ENCODE data around the gene PMP22.
"Not testable (repeated sequence)": the region's sequence is repeated elsewhere in the genome, so short reads cannot be mapped to it uniquely, and the experiment has no call there.

PMP22 gene

GRCh38 chr17:15237106-15237425 is 28.1 kb downstream of the PMP22 start:
- no peaks in the 10 kb centered on the region for H3K9me3 ChIP-seq (ENCODE audit: control insufficient read depth, insufficient read depth, low read length)
- H3K36me3 ChIP-seq (ENCODE audit: control insufficient read depth, insufficient read depth, low read length), result no peaks in the 10 kb centered on the region
- DNase-seq (ENCODE audit: low read depth, low spot score), result no peak
- WGBS (ENCODE audit: insufficient coverage, insufficient read length), result no CpG with 5 or more reads among the region's 2 CpGs
- H3K27ac ChIP-seq (ENCODE audit: low read length), result no peak overlapping the region
- no peak overlapping the region for H3K4me3 ChIP-seq (ENCODE audit: low read length)
- no peaks in the 10 kb centered on the region for H3K27me3 ChIP-seq (ENCODE audit: control insufficient read depth, insufficient read depth, low read length)
- no peaks in the 10 kb centered on the region for H3K4me1 ChIP-seq (ENCODE audit: control insufficient read depth, insufficient read depth, low read length)

- Histone ChIP-seq H3K27me3 (ENCODE audit: control insufficient read depth, insufficient read depth, low read length) (no peaks in the 10 kb centered on the region), H3K36me3 (ENCODE audit: control insufficient read depth, insufficient read depth, low read length) (no peaks in the 10 kb centered on the region), H3K4me3 (ENCODE audit: low read length) (no peak overlapping the region), H3K9me3 (ENCODE audit: control insufficient read depth, insufficient read depth, low read length) (no peaks in the 10 kb centered on the region), H3K4me1 (ENCODE audit: control insufficient read depth, insufficient read depth, low read length) (no peaks in the 10 kb centered on the region), H3K27ac (ENCODE audit: low read length) (no peak overlapping the region)
- WGBS (ENCODE audit: insufficient coverage, insufficient read length), result no CpG with 5 or more reads among the region's 10 CpGs
- DNase-seq (ENCODE audit: low read depth, low spot score), result no peak
Observed at GRCh38 chr17:15236281-15237105, 28.6 kb downstream of the PMP22 start.

GRCh38 chr17:15233971-15234370 is 31.2 kb downstream of the PMP22 start:
- no peak overlapping the region for H3K4me3 ChIP-seq (ENCODE audit: low read length)
- no peaks in the 10 kb centered on the region for H3K36me3 ChIP-seq (ENCODE audit: control insufficient read depth, insufficient read depth, low read length)
- no peaks in the 10 kb centered on the region for H3K9me3 ChIP-seq (ENCODE audit: control insufficient read depth, insufficient read depth, low read length)
- H3K4me1 ChIP-seq (ENCODE audit: control insufficient read depth, insufficient read depth, low read length), result no peaks in the 10 kb centered on the region
- no peak overlapping the region for H3K27ac ChIP-seq (ENCODE audit: low read length)
- WGBS (ENCODE audit: insufficient coverage, insufficient read length), result no CpG with 5 or more reads among the region's 7 CpGs
- no peaks in the 10 kb centered on the region for H3K27me3 ChIP-seq (ENCODE audit: control insufficient read depth, insufficient read depth, low read length)
- DNase-seq (ENCODE audit: low read depth, low spot score), result no peak

GRCh38 chr17:15233022-15233805 is 31.9 kb downstream of the PMP22 start:
- DNase-seq (ENCODE audit: low read depth, low spot score), result no peak
- Histone ChIP-seq H3K36me3 (ENCODE audit: control insufficient read depth, insufficient read depth, low read length) (no peaks in the 10 kb centered on the region), H3K27me3 (ENCODE audit: control insufficient read depth, insufficient read depth, low read length) (no peaks in the 10 kb centered on the region), H3K4me3 (ENCODE audit: low read length) (no peak overlapping the region), H3K9me3 (ENCODE audit: control insufficient read depth, insufficient read depth, low read length) (no peaks in the 10 kb centered on the region), H3K4me1 (ENCODE audit: control insufficient read depth, insufficient read depth, low read length) (no peaks in the 10 kb centered on the region), H3K27ac (ENCODE audit: low read length) (no peak overlapping the region)
- WGBS (ENCODE audit: insufficient coverage, insufficient read length), result no CpG with 5 or more reads among the region's 4 CpGs

DNA sequence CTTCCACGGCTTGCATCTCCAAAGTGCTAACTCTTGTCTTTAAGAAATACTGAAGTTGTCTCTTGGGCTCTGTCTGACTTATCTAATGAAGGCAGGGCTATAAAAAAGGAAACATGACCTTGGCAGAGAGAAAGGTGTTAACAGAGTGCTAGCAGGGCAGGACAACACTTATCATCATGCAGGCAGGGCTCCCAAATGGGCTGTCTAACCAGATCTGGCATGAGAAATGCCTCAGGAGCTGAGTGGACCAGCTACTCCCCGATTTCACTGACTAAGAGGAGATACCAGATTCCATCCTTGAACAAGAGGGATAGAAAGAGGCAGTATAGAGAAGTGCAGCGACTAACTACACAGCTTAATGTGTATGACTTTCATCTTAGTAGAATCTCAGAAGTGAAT is 32.6 kb downstream of the PMP22 start:
- Histone ChIP-seq H3K36me3 (ENCODE audit: control insufficient read depth, insufficient read depth, low read length) (no peaks in the 10 kb centered on the region), H3K27ac (ENCODE audit: low read length) (no peak overlapping the region), H3K4me1 (ENCODE audit: control insufficient read depth, insufficient read depth, low read length) (no peaks in the 10 kb centered on the region), H3K9me3 (ENCODE audit: control insufficient read depth, insufficient read depth, low read length) (no peaks in the 10 kb centered on the region), H3K27me3 (ENCODE audit: control insufficient read depth, insufficient read depth, low read length) (no peaks in the 10 kb centered on the region), H3K4me3 (ENCODE audit: low read length) (no peak overlapping the region)
- DNase-seq (ENCODE audit: low read depth, low spot score), result no peak
- WGBS (ENCODE audit: insufficient coverage, insufficient read length), result no CpG with 5 or more reads among the region's 3 CpGs

- H3K4me3 ChIP-seq (ENCODE audit: low read length), result no peak overlapping the region
- no peak for DNase-seq (ENCODE audit: low read depth, low spot score)
- no peak overlapping the region for H3K27ac ChIP-seq (ENCODE audit: low read length)
- H3K27me3 ChIP-seq (ENCODE audit: control insufficient read depth, insufficient read depth, low read length), result no peaks in the 10 kb centered on the region
- H3K4me1 ChIP-seq (ENCODE audit: control insufficient read depth, insufficient read depth, low read length), result no peaks in the 10 kb centered on the region
- WGBS (ENCODE audit: insufficient coverage, insufficient read length), result no CpG with 5 or more reads among the region's 12 CpGs
- H3K9me3 ChIP-seq (ENCODE audit: control insufficient read depth, insufficient read depth, low read length), result no peaks in the 10 kb centered on the region
- no peaks in the 10 kb centered on the region for H3K36me3 ChIP-seq (ENCODE audit: control insufficient read depth, insufficient read depth, low read length)
Observed at GRCh38 chr17:15231851-15232516, 33.1 kb downstream of the PMP22 start.

GRCh38 chr17:15230866-15231265 is 34.3 kb downstream of the PMP22 start:
- no CpG with 5 or more reads among the region's 18 CpGs for WGBS (ENCODE audit: insufficient coverage, insufficient read length)
- Histone ChIP-seq H3K4me1 (ENCODE audit: control insufficient read depth, insufficient read depth, low read length) (no peaks in the 10 kb centered on the region), H3K27ac (ENCODE audit: low read length) (no peak overlapping the region), H3K36me3 (ENCODE audit: control insufficient read depth, insufficient read depth, low read length) (no peaks in the 10 kb centered on the region), H3K4me3 (ENCODE audit: low read length) (no peak overlapping the region), H3K27me3 (ENCODE audit: control insufficient read depth, insufficient read depth, low read length) (no peaks in the 10 kb centered on the region), H3K9me3 (ENCODE audit: control insufficient read depth, insufficient read depth, low read length) (no peaks in the 10 kb centered on the region)
- no peak for DNase-seq (ENCODE audit: low read depth, low spot score)

GRCh38 chr17:15221827-15222226 is 43.3 kb downstream of the PMP22 start:
- H3K27me3 ChIP-seq (ENCODE audit: control insufficient read depth, insufficient read depth, low read length); DNase-seq (ENCODE audit: low read depth, low spot score); H3K9me3 ChIP-seq (ENCODE audit: control insufficient read depth, insufficient read depth, low read length); H3K4me1 ChIP-seq (ENCODE audit: control insufficient read depth, insufficient read depth, low read length); H3K4me3 ChIP-seq (ENCODE audit: low read length); H3K27ac ChIP-seq (ENCODE audit: low read length); H3K36me3 ChIP-seq (ENCODE audit: control insufficient read depth, insufficient read depth, low read length): not testable (repeated sequence)
- WGBS (ENCODE audit: insufficient coverage, insufficient read length), result no CpG with 5 or more reads among the region's 3 CpGs

DNA sequence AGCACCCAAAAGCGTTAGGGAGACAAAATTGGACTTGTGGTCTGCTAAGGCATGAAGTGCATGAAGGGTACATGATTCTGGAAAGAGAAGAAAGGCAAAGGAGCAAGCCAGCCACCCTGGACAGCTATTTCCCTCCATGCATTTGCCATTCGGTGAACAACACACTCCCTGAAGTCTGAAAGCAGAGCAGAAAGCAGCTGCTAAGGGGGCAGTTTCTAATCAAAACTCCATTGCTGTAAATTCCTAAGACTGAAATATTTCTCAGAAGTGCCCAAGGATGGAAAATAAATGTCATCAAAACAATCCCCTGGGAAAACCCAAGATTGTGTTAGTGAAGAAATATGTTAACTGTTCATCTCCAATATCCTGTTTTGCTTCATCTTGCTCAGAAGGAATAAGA is 44.3 kb downstream of the PMP22 start:
- Histone ChIP-seq H3K27ac (ENCODE audit: low read length) (no peak overlapping the region), H3K27me3 (ENCODE audit: control insufficient read depth, insufficient read depth, low read length) (no peaks in the 10 kb centered on the region), H3K9me3 (ENCODE audit: control insufficient read depth, insufficient read depth, low read length) (no peaks in the 10 kb centered on the region), H3K36me3 (ENCODE audit: control insufficient read depth, insufficient read depth, low read length) (no peaks in the 10 kb centered on the region), H3K4me1 (ENCODE audit: control insufficient read depth, insufficient read depth, low read length) (no peaks in the 10 kb centered on the region), H3K4me3 (ENCODE audit: low read length) (no peak overlapping the region)
- DNase-seq (ENCODE audit: low read depth, low spot score), result no peak
- no CpG with 5 or more reads among the region's 2 CpGs for WGBS (ENCODE audit: insufficient coverage, insufficient read length)

DNA sequence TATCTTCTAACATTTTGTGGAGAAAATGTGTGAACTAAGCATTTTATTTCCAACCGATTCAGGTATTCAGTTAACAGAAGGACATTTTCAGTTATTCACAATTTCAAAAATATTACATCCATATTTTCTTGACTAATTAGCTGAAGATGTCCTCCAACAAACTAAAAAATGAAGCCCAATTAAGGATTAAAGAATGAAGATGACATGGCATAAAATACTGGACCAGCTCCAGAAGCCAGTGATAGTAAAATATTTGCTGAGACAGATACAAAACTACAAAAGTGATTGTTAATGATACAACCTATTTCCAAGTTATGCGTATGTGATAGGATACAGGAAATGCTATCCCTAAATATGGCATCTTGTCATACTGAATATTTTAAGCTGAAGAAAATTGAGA is 48.6 kb downstream of the PMP22 start:
- Histone ChIP-seq H3K4me1 (ENCODE audit: control insufficient read depth, insufficient read depth, low read length) (no peaks in the 10 kb centered on the region), H3K27me3 (ENCODE audit: control insufficient read depth, insufficient read depth, low read length) (no peaks in the 10 kb centered on the region), H3K36me3 (ENCODE audit: control insufficient read depth, insufficient read depth, low read length) (no peaks in the 10 kb centered on the region), H3K27ac (ENCODE audit: low read length) (no peak overlapping the region), H3K9me3 (ENCODE audit: control insufficient read depth, insufficient read depth, low read length) (no peaks in the 10 kb centered on the region), H3K4me3 (ENCODE audit: low read length) (no peak overlapping the region)
- no peak for DNase-seq (ENCODE audit: low read depth, low spot score)
- WGBS (ENCODE audit: insufficient coverage, insufficient read length), result no CpG with 5 or more reads among the region's 2 CpGs

Data from iPS DF 6.9 (cell line).